Hepatocyte (in vitro differentiated cells): ENCODE results near the gene RPS18. TPM values are rescaled to one million over a fixed set of nuclear protein-coding genes. Genes with fewer than 3 reads are reported as not detected.
A peak's percentile ranks its signal among the peaks of the same experiment; 100 is the strongest.

ENCODE experiments used
- DNase-seq: peaks from one replicate; pipeline ENCODE4 v3.0.0-alpha.2; 2016; ENCODE audit warnings: low spot score
- H2AFZ ChIP-seq: fragments of 200-600 bp; sonication (generic); 2 replicates; pipeline ENCODE4 v1.6.0; 2016; ENCODE audit warnings: antibody characterized with exemption, mild to moderate bottlenecking
- H3K27ac ChIP-seq: fragments of 200-600 bp; sonication (generic); 2 replicates; pipeline ENCODE4 v1.5.1; 2016; ENCODE audit warnings: mild to moderate bottlenecking
- H3K27me3 ChIP-seq: fragments of 200-600 bp; sonication (generic); 2 replicates; pipeline ENCODE4 v1.6.1; 2016
- H3K36me3 ChIP-seq: fragments of 200-600 bp; sonication (generic); replicated peaks from 2 replicates; pipeline ENCODE4 v1.5.1; 2016; ENCODE audit warnings: low read depth; ENCODE audit not compliant: insufficient read depth
- H3K4me1 ChIP-seq: fragments of 200-600 bp; sonication (generic); 2 replicates; pipeline ENCODE4 v1.5.1; 2016; ENCODE audit warnings: mild to moderate bottlenecking, moderate library complexity; ENCODE audit not compliant: insufficient read depth
- H3K4me2 ChIP-seq: fragments of 200-600 bp; sonication (generic); 2 replicates; pipeline ENCODE4 v1.6.0; 2016
- H3K4me3 ChIP-seq: fragments of 200-600 bp; sonication (generic); 2 replicates; pipeline ENCODE4 v1.5.1; 2016; ENCODE audit warnings: mild to moderate bottlenecking
- H3K79me2 ChIP-seq: fragments of 200-600 bp; sonication (generic); 2 replicates; pipeline ENCODE4 v1.6.0; 2017; ENCODE audit warnings: mild to moderate bottlenecking
- H3K9me2 ChIP-seq: fragments of 200-600 bp; sonication (generic); replicated peaks from 2 replicates; pipeline ENCODE4 v1.6.0; 2017; ENCODE audit warnings: mild to moderate bottlenecking; ENCODE audit not compliant: insufficient read depth
- H3K9me3 ChIP-seq: fragments of 200-600 bp; sonication (generic); 2 replicates; pipeline ENCODE4 v1.5.1; 2016; ENCODE audit warnings: low read depth, mild to moderate bottlenecking
- H4K20me1 ChIP-seq: fragments of 200-600 bp; sonication (generic); 2 replicates; pipeline ENCODE4 v1.6.0; 2016; ENCODE audit warnings: mild to moderate bottlenecking; ENCODE audit not compliant: insufficient read depth, poor library complexity, severe bottlenecking
- CTCF ChIP-seq: fragments of 200-600 bp; sonication (generic); IDR thresholded peaks from 2 replicates; pipeline ENCODE4 v1.5.1; 2016; ENCODE audit warnings: antibody characterized with exemption, mild to moderate bottlenecking; ENCODE audit not compliant: poor library complexity
- EZH2 ChIP-seq: fragments of 200-600 bp; sonication (generic); IDR thresholded peaks from 2 replicates; pipeline ENCODE4 v1.6.1; 2016; ENCODE audit warnings: antibody characterized with exemption, mild to moderate bottlenecking, borderline replicate concordance
- EZH2phosphoT487 ChIP-seq: fragments of 200-600 bp; sonication (generic); IDR thresholded peaks from one replicate; pipeline ENCODE4 v1.6.1; 2018; ENCODE audit warnings: antibody characterized with exemption, mild to moderate bottlenecking, low read depth, moderate library complexity; ENCODE audit not compliant: unreplicated experiment, severe bottlenecking
- WGBS: methylation state at CpG from one replicate; pipeline ENCODE4 v1.1.6; 2016; ENCODE audit warnings: low lambda C conversion rate; ENCODE audit errors: missing lambda C conversion rate; 5-methylcytosine and 5-hydroxymethylcytosine counted together
- polyA plus RNA-seq: library from polyadenylated mRNA; unstranded; fragments of >200 nt; fragmentation: Nextera tagmentation; extraction: Ambion mirVana; gene quantifications from 2 replicates; pipeline ENCODE4 v1.2.1, GENCODE V29; 2016
- total RNA-seq: library from RNA; depleted of rRNA; stranded (reverse); fragments of >200 nt; gene quantifications from 2 replicates; pipeline ENCODE4 v1.2.3, GENCODE V29; 2014

The RPS18 gene
- total and polyA plus RNA-seq, 2 experiments from 2014 or later = 1,517 to 3,293 TPM

- no peak for DNase-seq
- H3K79me2 ChIP-seq = peaks cover 34% of the 10 kb centered on the region
- H3K27me3 ChIP-seq = no peaks in the 10 kb centered on the region
- peaks cover 15% of the 10 kb centered on the region for H3K4me1 ChIP-seq
- H3K9me2 ChIP-seq = no peaks in the 10 kb centered on the region
- peak overlapping the region; percentile 71 for H3K4me2 ChIP-seq
- no peaks in the 10 kb centered on the region for H4K20me1 ChIP-seq
- H3K9me3 ChIP-seq = no peaks in the 10 kb centered on the region
- TF ChIP-seq CTCF (no peak), EZH2phosphoT487 (no peak), EZH2 (no peak)
- 64% methylated on average over 8 of the region's 8 CpGs for WGBS
- peak overlapping the region; percentile 12 for H2AFZ ChIP-seq
- H3K4me3 ChIP-seq = no peak overlapping the region
- H3K27ac ChIP-seq = peak overlapping the region; percentile 71
- H3K36me3 ChIP-seq = no peaks in the 10 kb centered on the region
These were observed 46.7 kb downstream of the RPS18 start for GRCh38 chr6:33318426-33319073.

- Histone ChIP-seq H3K27ac (peak overlapping the region; percentile 54), H3K36me3 (no peaks in the 10 kb centered on the region), H3K4me3 (no peak overlapping the region), H2AFZ (no peak overlapping the region), H3K4me1 (peaks cover 21% of the 10 kb centered on the region), H3K4me2 (no peak overlapping the region), H3K9me3 (no peaks in the 10 kb centered on the region), H3K9me2 (no peaks in the 10 kb centered on the region), H3K27me3 (no peaks in the 10 kb centered on the region), H3K79me2 (peaks cover 34% of the 10 kb centered on the region), H4K20me1 (no peaks in the 10 kb centered on the region)
- 97% methylated on average over 3 of the region's 3 CpGs for WGBS
- DNase-seq = no peak
- TF ChIP-seq EZH2 (no peak), CTCF (no peak)
These were observed 48.1 kb downstream of the RPS18 start for GRCh38 chr6:33319939-33320314.

- DNase-seq = peak; percentile 44
- Histone ChIP-seq H3K36me3 (no peaks in the 10 kb centered on the region), H3K79me2 (peaks cover 34% of the 10 kb centered on the region), H3K4me3 (no peak overlapping the region), H3K4me1 (peaks cover 21% of the 10 kb centered on the region), H3K27me3 (no peaks in the 10 kb centered on the region), H3K9me2 (no peaks in the 10 kb centered on the region), H4K20me1 (no peaks in the 10 kb centered on the region), H3K9me3 (no peaks in the 10 kb centered on the region), H2AFZ (no peak overlapping the region), H3K4me2 (peak overlapping the region; percentile 21), H3K27ac (peak overlapping the region; percentile 54)
- TF ChIP-seq EZH2 = no peak
- TF ChIP-seq EZH2phosphoT487 = no peak
- TF ChIP-seq CTCF = no peak
- WGBS = 84% methylated on average over 32 of the region's 32 CpGs
These were observed 48.7 kb downstream of the RPS18 start for GRCh38 chr6:33320315-33321181.
